Measurements from ENCODE around the gene IBA57. TPM values are rescaled to one million over a fixed set of nuclear protein-coding genes. Genes with fewer than 3 reads are reported as not detected.

IBA57 gene
- total and polyA plus RNA-seq, 7 donors, result 2.9 to 14.0 (median 4.8) TPM

- intact Hi-C loops (cut with DNase I), result loop anchor here (10.0 kb wide), 1 partner anchor 277 kb away; no protein-coding TSS in a partner anchor
- TF ChIP-seq POLR2AphosphoS5 (IDR thresholded peaks at IDR 0.05) (no peak), EP300 (IDR thresholded peaks at IDR 0.05) (no peak), CTCF (IDR thresholded peaks at IDR 0.05) (no peak), POLR2A (IDR thresholded peaks at IDR 0.05) (no peak)
- Histone ChIP-seq H3K27ac (peak overlapping the region in 2 of 4 donors; percentile 36 to 67), H3K36me3 (no peaks in the 10 kb centered on the region), H3K4me3 (no peak overlapping the region), H3K9me3 (no peaks in the 10 kb centered on the region), H3K4me1 (peaks cover 0 to 35% (median 23%) of the 10 kb centered on the region in 4 donors), H3K27me3 (peaks cover 7 to 23% (median 10%) of the 10 kb centered on the region in 3 donors)
- 83 to 84% methylated on average over 9 of the region's 9 CpGs for WGBS, 2 donors
- no peak for DNase-seq
Observed at GRCh38 chr1:228161866-228162265, 3.7 kb upstream of the IBA57 start.

- intact Hi-C loops (cut with DNase I), result loop anchor here (10.0 kb wide), 1 partner anchor 278 kb away; no protein-coding TSS in a partner anchor
- no peaks in the 10 kb centered on the region for H3K36me3 ChIP-seq
- H3K4me1 ChIP-seq, result peaks cover 0 to 35% (median 25%) of the 10 kb centered on the region in 4 donors
- no peak for DNase-seq
- no peak overlapping the region for H3K4me3 ChIP-seq
- TF ChIP-seq CTCF (IDR thresholded peaks at IDR 0.05) (no peak), EP300 (IDR thresholded peaks at IDR 0.05) (no peak), POLR2AphosphoS5 (IDR thresholded peaks at IDR 0.05) (no peak), POLR2A (IDR thresholded peaks at IDR 0.05) (no peak)
- WGBS, 2 donors, result 24 to 28% methylated on average over 14 of the region's 14 CpGs
- peaks cover 7 to 23% (median 10%) of the 10 kb centered on the region in 3 donors for H3K27me3 ChIP-seq
- peak overlapping the region in 3 of 4 donors; percentile 36 to 67 (median 38) for H3K27ac ChIP-seq
- no peaks in the 10 kb centered on the region for H3K9me3 ChIP-seq
Observed at GRCh38 chr1:228162286-228163006, 3.2 kb upstream of the IBA57 start.

- Histone ChIP-seq H3K4me1 (peaks cover 0 to 35% (median 25%) of the 10 kb centered on the region in 4 donors), H3K27me3 (peaks cover 7 to 23% (median 10%) of the 10 kb centered on the region in 3 donors), H3K36me3 (no peaks in the 10 kb centered on the region), H3K9me3 (no peaks in the 10 kb centered on the region), H3K27ac (peak overlapping the region; percentile 35 to 67 (median 37)), H3K4me3 (no peak overlapping the region)
- TF ChIP-seq POLR2A (IDR thresholded peaks at IDR 0.05) (no peak), CTCF (IDR thresholded peaks at IDR 0.05) (no peak), EP300 (IDR thresholded peaks at IDR 0.05) (no peak), POLR2AphosphoS5 (IDR thresholded peaks at IDR 0.05) (peak in 1 of 4 donors; percentile 8)
- intact Hi-C loops (cut with DNase I), result loop anchor here (10.0 kb wide), 1 partner anchor 278 kb away; no protein-coding TSS in a partner anchor
- 37 to 58% methylated on average over 30 of the region's 30 CpGs for WGBS, 2 donors
- DNase-seq, result no peak
Observed at GRCh38 chr1:228163007-228163753, 2.4 kb upstream of the IBA57 start.

GRCh38 chr1:228163776-228164519 lies 1.7 kb upstream of the IBA57 start:
- H3K4me1 ChIP-seq, result peaks cover 0 to 32% (median 24%) of the 10 kb centered on the region in 4 donors
- no peak for TF ChIP-seq POLR2AphosphoS5 (IDR thresholded peaks at IDR 0.05)
- no peak for TF ChIP-seq EP300 (IDR thresholded peaks at IDR 0.05)
- DNase-seq, result no peak
- no peak overlapping the region for H3K4me3 ChIP-seq
- intact Hi-C loops (cut with DNase I), result loop anchor here (1.0 to 10.0 kb wide), 2 partner anchors 9 to 279 kb away; no protein-coding TSS in a partner anchor
- H3K9me3 ChIP-seq, result no peaks in the 10 kb centered on the region
- WGBS, 2 donors, result 96% methylated on average over 10 of the region's 10 CpGs
- peaks cover 4 to 23% (median 10%) of the 10 kb centered on the region in 3 donors for H3K27me3 ChIP-seq
- peak overlapping the region in 3 of 4 donors; percentile 35 to 98 (median 38) for H3K27ac ChIP-seq
- H3K36me3 ChIP-seq, result no peaks in the 10 kb centered on the region
